C4-2B (cell line): ENCODE results near the gene PHKB.

ENCODE experiments used
- CTCF ChIP-seq: fragments of 450-650 bp; conservative IDR thresholded peaks from 2 replicates; pipeline ENCODE4 v1.5.1; 2017; ENCODE audit warnings: mild to moderate bottlenecking
- ZFX ChIP-seq: fragments of 450-650 bp; IDR thresholded peaks from 2 replicates; pipeline ENCODE4 v1.6.1; 2017

- no peak for TF ChIP-seq CTCF
- TF ChIP-seq ZFX = no peak
These were observed 20.7 kb downstream of the PHKB start for GRCh38 chr16:47481698-47482374.
